Upper lobe of right lung (tissue), 1 donor: ENCODE measurements around the gene MPDZ. TPM values are rescaled to one million over a fixed set of nuclear protein-coding genes. Genes with fewer than 3 reads are reported as not detected.

ENCODE experiments used
- ATAC-seq: fragments of 200-7000 bp; cut with Tn5 transposase; one replicate; pipeline ENCODE4 v1.9.1; 2020; ENCODE audit warnings: mild to moderate bottlenecking, moderate library complexity
- DNase-seq: peaks from one replicate; pipeline ENCODE4 v3.0.0-alpha.2; 2020
- H3K27ac ChIP-seq: fragments of 200-600 bp; one replicate; pipeline ENCODE4 v1.8.0; 2022
- H3K27me3 ChIP-seq: fragments of 200-600 bp; one replicate; pipeline ENCODE4 v1.8.0; 2022; ENCODE audit warnings: mild to moderate bottlenecking
- H3K36me3 ChIP-seq: fragments of 200-600 bp; one replicate; pipeline ENCODE4 v1.8.0; 2022
- H3K4me1 ChIP-seq: fragments of 200-600 bp; one replicate; pipeline ENCODE4 v1.8.0; 2022
- H3K4me3 ChIP-seq: fragments of 200-600 bp; one replicate; pipeline ENCODE4 v1.8.0; 2022; ENCODE audit warnings: mild to moderate bottlenecking
- H3K9me3 ChIP-seq: fragments of 200-600 bp; one replicate; pipeline ENCODE4 v1.8.0; 2022
- intact Hi-C: fragments of 100-400 bp; cut with DNase I; formaldehyde crosslinking; loops from one replicate; pipeline ENCODE4 v1.11.0; 2022
- total RNA-seq: library from RNA; stranded (reverse); fragmentation: NEBNext Ultra II Directional; extraction: Animal tissue kit (Norgen Biotek cat#: 25700); gene quantifications from one replicate; pipeline ENCODE4 v1.2.1, GENCODE V29; 2021
- TF ChIP-seq, protein P1 (sequence below): fragments of 200-600 bp; IDR thresholded peaks from one replicate; pipeline ENCODE4 v1.8.0; 2022; ENCODE audit warnings: antibody characterized with exemption
- donor health status: DM: no; HTN: yes; CAD: no; lungs with severe emphysema.

MPDZ gene
- total RNA-seq, 1 donor from 2014 or later = 37.8 TPM

GRCh38 chr9:13281356-13282016, 2.0 kb upstream of the MPDZ start:
- Histone ChIP-seq H3K4me3 (no peak overlapping the region), H3K9me3 (no peaks in the 10 kb centered on the region), H3K27ac (no peak overlapping the region), H3K36me3 (no peaks in the 10 kb centered on the region), H3K4me1 (peaks cover 4% of the 10 kb centered on the region), H3K27me3 (no peaks in the 10 kb centered on the region)
- intact Hi-C loops = no loop called here
- DNase-seq (no peak), ATAC-seq (no peak)
- TF ChIP-seq, protein P1, sequence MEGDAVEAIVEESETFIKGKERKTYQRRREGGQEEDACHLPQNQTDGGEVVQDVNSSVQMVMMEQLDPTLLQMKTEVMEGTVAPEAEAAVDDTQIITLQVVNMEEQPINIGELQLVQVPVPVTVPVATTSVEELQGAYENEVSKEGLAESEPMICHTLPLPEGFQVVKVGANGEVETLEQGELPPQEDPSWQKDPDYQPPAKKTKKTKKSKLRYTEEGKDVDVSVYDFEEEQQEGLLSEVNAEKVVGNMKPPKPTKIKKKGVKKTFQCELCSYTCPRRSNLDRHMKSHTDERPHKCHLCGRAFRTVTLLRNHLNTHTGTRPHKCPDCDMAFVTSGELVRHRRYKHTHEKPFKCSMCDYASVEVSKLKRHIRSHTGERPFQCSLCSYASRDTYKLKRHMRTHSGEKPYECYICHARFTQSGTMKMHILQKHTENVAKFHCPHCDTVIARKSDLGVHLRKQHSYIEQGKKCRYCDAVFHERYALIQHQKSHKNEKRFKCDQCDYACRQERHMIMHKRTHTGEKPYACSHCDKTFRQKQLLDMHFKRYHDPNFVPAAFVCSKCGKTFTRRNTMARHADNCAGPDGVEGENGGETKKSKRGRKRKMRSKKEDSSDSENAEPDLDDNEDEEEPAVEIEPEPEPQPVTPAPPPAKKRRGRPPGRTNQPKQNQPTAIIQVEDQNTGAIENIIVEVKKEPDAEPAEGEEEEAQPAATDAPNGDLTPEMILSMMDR = no peak

GRCh38 chr9:13278368-13279246, 885 bp downstream of the MPDZ start:
- ATAC-seq (peak; percentile 60), DNase-seq (peak; percentile 71)
- TF ChIP-seq, protein P1 = no peak
- Histone ChIP-seq H3K9me3 (no peaks in the 10 kb centered on the region), H3K27me3 (no peaks in the 10 kb centered on the region), H3K4me3 (peak overlapping the region; percentile 73), H3K27ac (peak overlapping the region; percentile 78), H3K4me1 (peaks cover 12% of the 10 kb centered on the region), H3K36me3 (no peaks in the 10 kb centered on the region)
- intact Hi-C loops = no loop called here

DNA sequence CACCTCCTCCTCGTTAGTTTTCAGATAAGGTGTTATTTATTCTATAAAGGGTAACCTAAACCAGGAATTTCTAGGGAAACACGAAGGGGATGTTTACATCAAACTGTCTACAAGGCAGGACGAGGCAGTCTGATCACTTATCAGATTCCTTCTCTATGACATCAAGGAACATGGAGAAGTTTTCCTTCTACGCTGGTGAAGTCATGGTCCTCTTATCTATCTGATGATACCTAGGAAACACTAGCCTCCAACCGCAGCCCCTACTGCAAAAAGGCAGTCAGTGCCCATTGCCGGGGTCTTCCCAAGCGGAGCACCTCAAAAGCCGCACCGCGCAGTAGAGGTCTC, 1.5 kb downstream of the MPDZ start:
- ATAC-seq = no peak
- TF ChIP-seq, protein P1 = no peak
- Histone ChIP-seq H3K36me3 (no peaks in the 10 kb centered on the region), H3K4me1 (peaks cover 12% of the 10 kb centered on the region), H3K27ac (peak overlapping the region; percentile 78), H3K9me3 (no peaks in the 10 kb centered on the region), H3K4me3 (peak overlapping the region; percentile 73), H3K27me3 (no peaks in the 10 kb centered on the region)
- intact Hi-C loops = no loop called here
- no peak for DNase-seq

- TF ChIP-seq, protein P1 = no peak
- no peaks in the 10 kb centered on the region for H3K27me3 ChIP-seq
- H3K4me1 ChIP-seq = peaks cover 11% of the 10 kb centered on the region
- ATAC-seq (no peak), DNase-seq (no peak)
- H3K36me3 ChIP-seq = no peaks in the 10 kb centered on the region
- no peaks in the 10 kb centered on the region for H3K9me3 ChIP-seq
- H3K27ac ChIP-seq = no peak overlapping the region
- intact Hi-C loops = no loop called here
- H3K4me3 ChIP-seq = no peak overlapping the region
These were observed 4.4 kb downstream of the MPDZ start for GRCh38 chr9:13274886-13275641.

GRCh38 chr9:13270734-13271133, 8.8 kb downstream of the MPDZ start:
- TF ChIP-seq, protein P1 = no peak

More at GRCh38 chr9:13270734-13271133, 8.8 kb downstream of the MPDZ start:
- Histone ChIP-seq H3K27ac (no peak overlapping the region), H3K27me3 (no peaks in the 10 kb centered on the region), H3K9me3 (no peaks in the 10 kb centered on the region), H3K36me3 (no peaks in the 10 kb centered on the region), H3K4me1 (peaks cover 13% of the 10 kb centered on the region), H3K4me3 (no peak overlapping the region)
- intact Hi-C loops = no loop called here
- ATAC-seq = no peak
- no peak for DNase-seq
